Activated T-cell treated with anti-CD3 and anti-CD28 coated beads, Interleukin-2, amount 50 U/mL, for 24 hours (primary cell): Measurements from ENCODE around the gene TSPAN6.

Experiments
- DNase-seq: peaks from one replicate; pipeline ENCODE4 v3.0.0-alpha.2; 2020
- H3K27ac Mint-ChIP-seq: 2 replicates; pipeline ENCODE4 v1.8.0; 2020; ENCODE audit warnings: mild to moderate bottlenecking, mixed read lengths
- H3K27me3 Mint-ChIP-seq: 2 replicates; pipeline ENCODE4 v1.8.0; 2020; ENCODE audit warnings: mixed read lengths
- H3K36me3 Mint-ChIP-seq: 2 replicates; pipeline ENCODE4 v1.8.0; 2020; ENCODE audit warnings: low read depth, mixed read lengths
- H3K4me1 Mint-ChIP-seq: 2 replicates; pipeline ENCODE4 v1.8.0; 2020; ENCODE audit warnings: low read depth, mixed read lengths
- H3K4me3 Mint-ChIP-seq: 2 replicates; pipeline ENCODE4 v1.8.0; 2020; ENCODE audit warnings: mild to moderate bottlenecking, moderate library complexity, mixed read lengths
- H3K9me3 Mint-ChIP-seq: 2 replicates; pipeline ENCODE4 v1.8.0; 2020; ENCODE audit warnings: mixed read lengths

TSPAN6 gene

DNA sequence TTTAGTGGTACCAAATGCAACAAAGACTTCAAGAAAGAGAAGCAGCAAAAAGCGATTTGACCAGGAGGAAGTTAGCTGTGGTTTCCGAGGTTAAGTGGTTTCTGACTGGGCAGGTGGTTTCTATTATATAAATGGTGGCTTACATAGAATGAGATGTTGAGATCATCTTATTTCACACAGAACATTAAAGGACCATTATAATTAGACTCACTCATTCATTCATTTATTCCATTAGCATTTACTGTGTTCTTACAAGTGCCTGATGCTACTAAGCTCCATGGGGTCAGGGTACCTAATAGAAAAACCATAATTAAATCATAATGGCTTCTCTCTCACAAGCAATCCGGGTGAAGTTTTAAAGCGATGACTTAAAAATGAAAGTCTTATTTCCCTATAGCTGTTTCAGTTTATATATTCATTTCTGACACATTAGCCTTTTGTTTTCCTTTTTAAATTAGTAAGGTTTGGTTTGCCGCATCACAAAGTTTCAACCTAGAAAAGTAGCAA, 10.6 kb downstream of the TSPAN6 start:
- no peaks in the 10 kb centered on the region for H3K9me3 Mint-ChIP-seq
- H3K4me1 Mint-ChIP-seq = peaks cover 10% of the 10 kb centered on the region
- no peaks in the 10 kb centered on the region for H3K36me3 Mint-ChIP-seq
- no peak overlapping the region for H3K4me3 Mint-ChIP-seq
- peaks cover 46% of the 10 kb centered on the region for H3K27me3 Mint-ChIP-seq
- H3K27ac Mint-ChIP-seq = peak overlapping the region; percentile 5
- DNase-seq = no peak

DNA sequence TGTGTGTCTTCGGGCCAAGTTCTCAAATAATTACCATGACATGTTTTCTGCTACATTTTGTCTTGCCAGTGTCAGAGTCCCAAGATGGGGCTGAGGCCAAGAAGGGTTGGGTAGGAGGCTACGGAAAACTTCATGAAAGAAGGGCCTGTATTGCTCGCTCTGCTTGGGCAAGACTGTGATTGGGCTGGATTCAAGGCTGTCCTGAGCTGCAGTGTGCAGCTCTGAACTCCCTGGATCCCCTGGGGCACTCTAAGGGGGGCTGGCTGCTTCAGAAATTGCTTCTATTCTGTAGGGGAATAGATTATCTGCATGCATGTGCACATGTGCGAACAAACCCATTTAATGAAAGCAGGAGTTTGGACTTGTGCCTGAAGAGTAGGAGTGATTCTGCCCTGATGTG, 13.6 kb downstream of the TSPAN6 start:
- peaks cover 35% of the 10 kb centered on the region for H3K27me3 Mint-ChIP-seq

DNA sequence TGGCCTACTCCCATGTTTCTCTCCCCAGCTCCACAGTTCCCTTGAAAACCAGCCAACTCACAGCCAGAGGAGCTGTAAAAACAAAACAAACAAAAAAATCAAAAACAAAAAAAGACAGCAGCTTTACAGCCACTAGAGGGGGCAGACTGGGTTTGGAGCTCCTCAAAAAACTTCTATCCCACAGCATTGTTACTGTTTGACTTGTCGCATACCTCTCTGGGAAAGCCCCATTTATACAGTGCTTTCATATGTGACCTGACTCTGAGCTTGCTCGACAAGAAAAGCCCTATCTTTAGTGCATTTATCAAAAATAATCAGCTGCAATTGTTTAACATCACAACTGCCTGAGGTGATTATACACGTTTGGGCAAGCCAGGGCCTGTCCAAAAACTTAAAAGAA, 21.6 kb downstream of the TSPAN6 start:
- Mint-ChIP-seq H3K36me3 (no peaks in the 10 kb centered on the region), H3K4me3 (no peak overlapping the region), H3K27me3 (peaks cover 62% of the 10 kb centered on the region), H3K4me1 (no peaks in the 10 kb centered on the region), H3K9me3 (no peaks in the 10 kb centered on the region), H3K27ac (no peak overlapping the region)
- DNase-seq = no peak

More for the DNA sequence above, 13.6 kb downstream of the TSPAN6 start:
- no peak overlapping the region for H3K27ac Mint-ChIP-seq
- no peak for DNase-seq
- H3K9me3 Mint-ChIP-seq = no peaks in the 10 kb centered on the region
- H3K4me1 Mint-ChIP-seq = peaks cover 10% of the 10 kb centered on the region
- no peaks in the 10 kb centered on the region for H3K36me3 Mint-ChIP-seq
- no peak overlapping the region for H3K4me3 Mint-ChIP-seq

DNA sequence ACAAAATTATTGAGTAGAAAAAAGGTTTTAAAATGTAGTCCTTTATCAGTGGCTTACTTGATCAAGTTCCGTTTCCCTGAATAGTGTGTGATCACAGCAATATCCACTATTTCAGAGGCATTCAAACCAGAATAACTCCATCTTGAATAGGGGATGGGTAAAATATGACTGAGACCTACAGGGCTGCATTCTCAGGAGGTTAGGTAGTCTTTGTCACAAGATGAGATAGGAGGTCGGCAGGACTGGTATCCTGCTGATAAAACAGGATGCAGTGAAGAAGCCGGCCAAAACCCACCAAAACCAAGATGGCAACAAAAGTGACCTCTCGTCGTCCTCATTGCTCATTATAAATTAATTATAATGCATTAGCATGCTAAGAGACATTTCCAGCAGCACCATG, 24.7 kb downstream of the TSPAN6 start:
- Mint-ChIP-seq H3K9me3 (no peaks in the 10 kb centered on the region), H3K27me3 (peaks cover 72% of the 10 kb centered on the region), H3K27ac (no peak overlapping the region), H3K36me3 (no peaks in the 10 kb centered on the region), H3K4me3 (no peak overlapping the region), H3K4me1 (peaks cover under 1% of the 10 kb centered on the region)
- no peak for DNase-seq

DNA sequence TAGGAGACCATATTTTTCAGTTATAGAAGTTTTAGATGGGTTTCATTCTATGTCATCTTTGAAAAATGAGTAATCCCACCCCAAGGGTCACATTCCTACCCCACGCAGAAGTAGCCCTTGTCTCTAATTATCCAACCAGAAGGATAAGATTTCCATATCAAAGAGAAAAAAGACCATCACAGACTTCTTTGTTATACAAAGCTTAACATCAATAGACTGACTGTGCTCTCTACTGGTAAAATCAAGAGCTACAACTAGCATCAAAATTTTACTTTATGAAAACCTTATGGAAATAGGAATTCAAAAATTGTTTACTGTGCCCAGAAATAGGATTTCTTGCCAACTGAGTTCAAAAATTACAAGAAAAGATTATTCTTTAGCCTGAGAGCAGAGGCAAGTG, 27.0 kb downstream of the TSPAN6 start:
- peaks cover 10% of the 10 kb centered on the region for H3K4me1 Mint-ChIP-seq

DNA sequence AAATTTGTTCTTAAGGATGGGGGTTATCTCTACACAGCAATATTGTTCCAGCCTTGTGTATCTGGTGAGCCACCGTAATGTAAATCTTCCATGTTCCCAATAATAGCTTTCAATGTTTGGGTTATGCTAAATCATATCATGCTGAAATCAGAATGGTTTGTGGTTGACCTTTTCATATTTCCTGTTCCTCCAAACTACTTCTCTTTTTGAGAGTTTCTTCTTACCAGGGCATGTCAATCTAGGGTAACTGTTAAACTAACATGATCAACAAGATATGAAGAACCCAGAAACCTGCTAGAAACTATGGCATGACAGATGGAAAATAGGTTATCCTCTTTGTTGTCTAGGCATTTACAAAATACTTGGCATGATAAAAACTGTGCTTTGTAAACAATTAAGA, 29.9 kb downstream of the TSPAN6 start:
- no peaks in the 10 kb centered on the region for H3K9me3 Mint-ChIP-seq
- peaks cover 10% of the 10 kb centered on the region for H3K4me1 Mint-ChIP-seq
- no peaks in the 10 kb centered on the region for H3K36me3 Mint-ChIP-seq
- no peak overlapping the region for H3K27ac Mint-ChIP-seq
- no peak overlapping the region for H3K4me3 Mint-ChIP-seq
- no peak for DNase-seq
- H3K27me3 Mint-ChIP-seq = peaks cover 60% of the 10 kb centered on the region

More for the DNA sequence above, 27.0 kb downstream of the TSPAN6 start:
- Mint-ChIP-seq H3K27ac (no peak overlapping the region), H3K9me3 (no peaks in the 10 kb centered on the region), H3K4me3 (no peak overlapping the region), H3K36me3 (no peaks in the 10 kb centered on the region), H3K27me3 (peaks cover 75% of the 10 kb centered on the region)
- no peak for DNase-seq

DNA sequence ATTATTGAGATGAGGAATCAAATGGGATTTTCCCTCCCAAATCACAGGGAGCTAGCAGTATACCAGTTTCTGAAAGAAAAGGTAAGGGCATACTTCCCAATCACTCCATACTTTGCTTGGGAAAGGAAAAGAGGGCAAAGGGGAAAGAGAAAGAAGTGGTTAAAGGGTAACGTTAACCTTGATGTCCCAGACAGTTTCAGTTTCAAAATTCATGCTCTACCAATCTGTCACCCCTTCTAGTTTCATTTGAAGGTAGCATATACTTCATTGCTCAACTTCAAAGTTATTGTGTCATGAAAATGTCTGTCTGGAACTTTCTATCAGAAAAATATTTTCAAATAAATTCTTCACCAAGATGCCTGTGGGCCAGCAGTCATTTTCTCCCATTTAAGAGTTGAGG, 35.8 kb downstream of the TSPAN6 start:
- DNase-seq = no peak
- Mint-ChIP-seq H3K4me1 (peaks cover 10% of the 10 kb centered on the region), H3K4me3 (no peak overlapping the region), H3K9me3 (no peaks in the 10 kb centered on the region), H3K27me3 (peaks cover 46% of the 10 kb centered on the region), H3K36me3 (no peaks in the 10 kb centered on the region), H3K27ac (no peak overlapping the region)

DNA sequence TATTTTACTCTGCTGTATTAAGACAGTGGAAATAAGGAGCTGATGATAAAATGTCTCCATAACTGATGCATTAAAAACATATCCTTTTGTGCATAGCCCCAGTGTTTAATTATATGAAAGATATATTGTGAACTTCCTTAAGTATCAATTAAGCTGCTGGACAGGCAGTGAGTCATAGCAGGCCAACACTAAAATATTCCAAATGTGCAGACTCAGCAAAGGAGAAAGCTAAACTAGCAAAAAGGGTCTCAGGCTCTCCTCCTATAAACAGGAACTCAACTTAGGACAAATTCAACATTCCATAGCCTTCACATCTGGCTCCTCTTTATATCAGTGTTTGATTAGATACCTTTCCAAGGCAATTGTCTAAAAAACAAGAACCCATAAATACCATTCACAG, 36.3 kb downstream of the TSPAN6 start:
- Mint-ChIP-seq H3K4me3 (no peak overlapping the region), H3K27me3 (peaks cover 47% of the 10 kb centered on the region), H3K9me3 (no peaks in the 10 kb centered on the region), H3K4me1 (peaks cover 10% of the 10 kb centered on the region), H3K27ac (no peak overlapping the region), H3K36me3 (no peaks in the 10 kb centered on the region)
- DNase-seq = no peak

DNA sequence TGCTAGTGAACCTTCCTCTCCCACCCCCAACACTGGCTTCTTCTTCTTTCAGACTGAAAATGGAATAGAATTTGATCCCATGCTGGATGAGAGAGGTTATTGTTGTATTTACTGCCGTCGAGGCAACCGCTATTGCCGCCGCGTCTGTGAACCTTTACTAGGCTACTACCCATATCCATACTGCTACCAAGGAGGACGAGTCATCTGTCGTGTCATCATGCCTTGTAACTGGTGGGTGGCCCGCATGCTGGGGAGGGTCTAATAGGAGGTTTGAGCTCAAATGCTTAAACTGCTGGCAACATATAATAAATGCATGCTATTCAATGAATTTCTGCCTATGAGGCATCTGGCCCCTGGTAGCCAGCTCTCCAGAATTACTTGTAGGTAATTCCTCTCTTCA, 37.1 kb downstream of the TSPAN6 start:
- H3K36me3 Mint-ChIP-seq = no peaks in the 10 kb centered on the region
- H3K27ac Mint-ChIP-seq = no peak overlapping the region
- no peaks in the 10 kb centered on the region for H3K9me3 Mint-ChIP-seq
- DNase-seq = no peak
- peaks cover 10% of the 10 kb centered on the region for H3K4me1 Mint-ChIP-seq
- no peak overlapping the region for H3K4me3 Mint-ChIP-seq
- H3K27me3 Mint-ChIP-seq = peaks cover 51% of the 10 kb centered on the region

DNA sequence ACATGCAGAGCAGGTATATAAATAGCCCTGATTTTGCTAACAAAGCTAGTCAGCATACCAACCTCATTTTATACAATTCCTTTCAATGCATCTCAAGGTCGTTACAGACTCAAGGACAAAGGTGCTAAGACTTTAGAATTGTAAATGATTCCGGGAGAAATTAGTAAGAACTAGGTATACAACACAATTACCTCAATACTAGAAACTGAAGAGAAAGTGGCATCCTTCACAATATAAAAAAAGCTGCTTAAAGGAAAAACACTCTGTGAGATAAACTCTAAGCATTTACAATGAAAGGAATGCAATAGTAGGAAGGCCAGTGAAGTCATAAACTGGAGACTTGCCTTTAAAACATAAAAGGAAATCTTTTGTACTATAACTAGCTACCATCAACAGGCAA, 40.0 kb downstream of the TSPAN6 start:
- Mint-ChIP-seq H3K36me3 (no peaks in the 10 kb centered on the region), H3K27ac (no peak overlapping the region), H3K4me1 (peaks cover 10% of the 10 kb centered on the region), H3K4me3 (no peak overlapping the region), H3K9me3 (no peaks in the 10 kb centered on the region), H3K27me3 (peaks cover 64% of the 10 kb centered on the region)
- no peak for DNase-seq

DNA sequence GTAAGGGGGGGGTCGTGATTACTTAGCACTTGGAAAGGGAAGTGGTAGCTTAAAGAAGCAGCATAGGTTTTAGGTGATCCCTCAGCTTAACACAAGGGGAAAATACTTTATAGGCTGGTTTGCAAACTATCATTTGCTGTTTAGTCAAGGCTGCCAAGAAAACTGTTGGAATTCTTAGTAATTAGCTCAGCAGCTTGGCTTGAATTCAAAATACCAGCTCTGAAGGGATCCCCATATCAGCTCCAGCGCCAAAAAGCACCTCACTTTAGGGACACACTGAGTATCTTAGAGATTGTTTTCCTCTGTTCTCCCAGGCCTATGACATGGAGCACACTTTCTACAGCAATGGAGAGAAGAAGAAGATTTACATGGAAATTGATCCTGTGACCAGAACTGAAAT, 43.0 kb downstream of the TSPAN6 start:
- Mint-ChIP-seq H3K27me3 (peaks cover 80% of the 10 kb centered on the region), H3K36me3 (no peaks in the 10 kb centered on the region), H3K4me1 (no peaks in the 10 kb centered on the region), H3K9me3 (no peaks in the 10 kb centered on the region), H3K27ac (no peak overlapping the region), H3K4me3 (no peak overlapping the region)
- DNase-seq = no peak

DNA sequence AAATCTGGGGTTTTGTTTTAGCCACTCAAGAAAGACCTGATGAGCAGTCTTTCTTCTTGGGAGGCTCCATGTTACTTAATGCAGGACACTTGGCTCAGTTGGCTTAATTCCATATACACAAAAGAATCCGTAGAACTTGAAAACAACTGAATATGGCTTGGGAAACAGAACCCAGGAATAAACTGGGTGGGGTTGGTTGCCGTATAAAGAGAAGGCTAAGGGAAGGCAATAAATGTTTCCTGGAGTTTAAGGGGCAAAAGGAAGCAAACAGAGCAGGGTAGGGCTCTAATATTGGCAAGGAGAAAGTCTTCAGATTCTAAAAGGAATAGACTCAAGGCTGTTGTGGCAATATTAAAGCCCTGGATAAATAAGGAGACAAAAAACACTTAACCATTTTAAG, 43.5 kb downstream of the TSPAN6 start:
- H3K4me3 Mint-ChIP-seq = no peak overlapping the region
- H3K27me3 Mint-ChIP-seq = peaks cover 82% of the 10 kb centered on the region
- no peaks in the 10 kb centered on the region for H3K4me1 Mint-ChIP-seq
- no peaks in the 10 kb centered on the region for H3K9me3 Mint-ChIP-seq
- no peak overlapping the region for H3K27ac Mint-ChIP-seq
- DNase-seq = no peak
- H3K36me3 Mint-ChIP-seq = no peaks in the 10 kb centered on the region

DNA sequence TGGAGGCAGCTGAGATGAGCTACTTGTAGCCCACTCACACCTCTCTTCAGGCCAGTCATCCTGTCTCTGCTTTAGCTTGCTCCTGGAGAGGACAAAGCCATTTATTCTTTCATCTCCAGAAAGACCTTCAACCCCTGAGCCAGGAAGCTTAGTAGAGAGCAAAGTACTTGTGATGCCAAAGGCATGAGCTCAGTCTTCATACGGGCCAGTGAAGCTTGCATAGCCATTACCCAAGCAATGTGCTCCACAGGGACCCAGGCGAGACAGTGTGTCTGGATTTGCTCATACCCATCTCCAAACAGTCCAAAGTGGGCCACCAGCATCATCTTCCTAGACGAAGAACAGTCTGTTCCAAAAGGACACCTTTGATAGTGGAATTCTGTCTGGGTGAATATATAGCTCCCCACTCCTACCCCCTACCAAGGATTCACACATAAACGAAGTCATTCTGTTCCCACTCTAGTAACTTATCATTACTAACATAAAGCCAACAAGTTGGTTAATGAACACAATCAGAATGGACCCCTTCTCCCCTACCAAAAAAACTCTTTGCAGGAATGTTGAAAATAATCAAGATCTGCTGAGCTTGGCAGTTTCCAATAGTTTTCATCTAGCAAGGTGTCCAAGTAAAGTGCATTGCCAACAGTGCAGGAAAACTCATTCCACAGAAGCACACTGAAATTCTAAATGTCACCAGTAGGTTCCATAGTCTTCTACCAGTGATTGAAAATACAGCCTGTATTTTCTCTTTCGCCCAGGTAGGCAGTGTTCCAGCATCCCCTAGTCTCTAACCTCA, 45.2 kb downstream of the TSPAN6 start:
- DNase-seq = no peak
- no peaks in the 10 kb centered on the region for H3K36me3 Mint-ChIP-seq
- H3K9me3 Mint-ChIP-seq = no peaks in the 10 kb centered on the region
- H3K4me1 Mint-ChIP-seq = no peaks in the 10 kb centered on the region
- peaks cover 70% of the 10 kb centered on the region for H3K27me3 Mint-ChIP-seq
- H3K27ac Mint-ChIP-seq = no peak overlapping the region
- no peak overlapping the region for H3K4me3 Mint-ChIP-seq

DNA sequence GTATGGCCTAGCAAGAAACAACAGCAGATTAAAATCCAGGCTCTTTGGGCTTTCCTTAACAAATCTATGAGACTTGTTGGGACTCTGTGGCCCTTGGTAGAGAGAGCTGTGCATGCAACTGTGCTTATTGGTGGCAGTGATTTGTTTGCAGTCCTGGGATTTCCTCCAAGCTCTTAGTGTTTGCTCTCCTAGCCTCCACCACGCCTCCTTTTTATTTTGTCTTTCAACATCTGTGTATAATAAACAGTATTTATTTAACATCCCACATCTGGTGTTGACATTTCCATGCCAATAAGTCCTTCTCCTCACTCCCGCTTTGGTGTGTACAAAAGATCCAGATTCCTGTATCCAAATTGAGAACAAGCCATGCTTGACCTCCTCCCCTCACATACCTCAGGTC, 48.7 kb downstream of the TSPAN6 start:
- H3K27me3 Mint-ChIP-seq = peaks cover 64% of the 10 kb centered on the region
- H3K9me3 Mint-ChIP-seq = no peaks in the 10 kb centered on the region
- no peak for DNase-seq
- H3K36me3 Mint-ChIP-seq = no peaks in the 10 kb centered on the region
- H3K4me3 Mint-ChIP-seq = no peak overlapping the region
- no peaks in the 10 kb centered on the region for H3K4me1 Mint-ChIP-seq
- H3K27ac Mint-ChIP-seq = no peak overlapping the region

DNA sequence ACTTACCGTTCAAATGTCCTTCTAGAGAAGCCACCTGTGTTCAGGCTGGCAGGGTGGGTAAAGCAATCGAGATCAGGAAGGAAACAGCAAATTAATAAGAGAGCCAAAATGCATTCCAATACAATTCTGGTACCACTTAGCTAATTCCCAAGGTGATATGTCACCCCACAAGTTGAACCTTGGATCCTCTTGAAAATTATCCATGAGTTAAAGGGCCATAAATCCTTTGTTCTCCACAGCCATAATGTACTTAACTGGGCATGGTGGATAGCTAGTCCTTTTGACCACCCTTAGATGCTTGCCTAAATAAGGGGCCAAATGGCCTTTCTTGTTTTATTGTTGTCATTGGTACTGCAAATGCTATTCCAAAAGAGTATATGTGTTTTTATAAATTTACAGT, 49.9 kb downstream of the TSPAN6 start:
- H3K27ac Mint-ChIP-seq = no peak overlapping the region
- no peaks in the 10 kb centered on the region for H3K4me1 Mint-ChIP-seq
- H3K4me3 Mint-ChIP-seq = no peak overlapping the region
- no peaks in the 10 kb centered on the region for H3K9me3 Mint-ChIP-seq
- peaks cover 68% of the 10 kb centered on the region for H3K27me3 Mint-ChIP-seq
- DNase-seq = no peak
- no peaks in the 10 kb centered on the region for H3K36me3 Mint-ChIP-seq
